Neural progenitor cell (in vitro differentiated cells): Measurements from ENCODE around the gene BCHE. TPM values are rescaled to one million over a fixed set of nuclear protein-coding genes. Genes with fewer than 3 reads are reported as not detected.

Experiments
- DNase-seq: peaks from one replicate; pipeline ENCODE4 v3.0.0-alpha.2; 2016; ENCODE audit warnings: low spot score
- H2AFZ ChIP-seq: fragments of 200-600 bp; sonication (generic); replicated peaks from 2 replicates; pipeline ENCODE4 v1.6.1; 2016; ENCODE audit warnings: antibody characterized with exemption
- H3F3A ChIP-seq: fragments of 200-600 bp; sonication (generic); 2 replicates; pipeline ENCODE4 v1.6.1; 2016; ENCODE audit warnings: antibody characterized with exemption, low read depth
- H3K27ac ChIP-seq: fragments of 200-600 bp; sonication (generic); 2 replicates; pipeline ENCODE4 v1.5.1; 2016; ENCODE audit warnings: mild to moderate bottlenecking
- H3K27me3 ChIP-seq: fragments of 200-600 bp; sonication (generic); 2 replicates; pipeline ENCODE4 v1.6.1; 2016; ENCODE audit warnings: mild to moderate bottlenecking, moderate library complexity
- H3K36me3 ChIP-seq: fragments of 200-600 bp; sonication (generic); 2 replicates; pipeline ENCODE4 v1.5.1; 2016
- H3K4me1 ChIP-seq: fragments of 200-600 bp; sonication (generic); 2 replicates; pipeline ENCODE4 v1.6.1; 2016; ENCODE audit warnings: mixed run types
- H3K4me2 ChIP-seq: fragments of 200-600 bp; sonication (generic); 2 replicates; pipeline ENCODE4 v1.6.1; 2016
- H3K4me3 ChIP-seq: fragments of 200-600 bp; sonication (generic); 2 replicates; pipeline ENCODE4 v1.5.1; 2016
- H3K79me2 ChIP-seq: fragments of 200-600 bp; sonication (generic); 2 replicates; pipeline ENCODE4 v1.6.1; 2016; ENCODE audit warnings: low read depth
- H3K9ac ChIP-seq: fragments of 200-600 bp; sonication (generic); 2 replicates; pipeline ENCODE4 v1.6.1; 2016
- H3K9me3 ChIP-seq: fragments of 200-600 bp; sonication (generic); 2 replicates; pipeline ENCODE4 v1.5.1; 2016; ENCODE audit warnings: low read depth
- H4K20me1 ChIP-seq: fragments of 200-600 bp; sonication (generic); 2 replicates; pipeline ENCODE4 v1.6.1; 2016; ENCODE audit warnings: low read depth
- H3K27ac Mint-ChIP-seq: 3 replicates; pipeline ENCODE4 v1.8.0; 2021; ENCODE audit warnings: mixed read lengths
- H3K27me3 Mint-ChIP-seq: 2 replicates; pipeline ENCODE4 v1.8.0; 2022; ENCODE audit warnings: low read depth, mild to moderate bottlenecking, inconsistent platforms, moderate library complexity, mixed read lengths; ENCODE audit not compliant: insufficient read depth
- H3K36me3 Mint-ChIP-seq: 3 replicates; pipeline ENCODE4 v1.8.0; 2021; ENCODE audit warnings: mixed read lengths
- H3K4me1 Mint-ChIP-seq: 3 replicates; pipeline ENCODE4 v1.8.0; 2021; ENCODE audit warnings: mixed read lengths
- H3K4me3 Mint-ChIP-seq: 3 replicates; pipeline ENCODE4 v1.8.0; 2021; ENCODE audit warnings: mild to moderate bottlenecking, moderate library complexity, mixed read lengths
- H3K9me3 Mint-ChIP-seq: 3 replicates; pipeline ENCODE4 v1.8.0; 2020; ENCODE audit warnings: mixed read lengths
- CTCF ChIP-seq: fragments of 200-600 bp; sonication (generic); IDR thresholded peaks from 2 replicates; pipeline ENCODE4 v1.5.1; 2017; ENCODE audit warnings: antibody characterized with exemption, mild to moderate bottlenecking
- EZH2 ChIP-seq: fragments of 200-600 bp; sonication (generic); IDR thresholded peaks from 2 replicates; pipeline ENCODE4 v1.6.1; 2017; ENCODE audit warnings: antibody characterized with exemption, mild to moderate bottlenecking, moderate library complexity
- EZH2phosphoT487 ChIP-seq: fragments of 200-600 bp; sonication (generic); IDR thresholded peaks from 2 replicates; pipeline ENCODE4 v1.6.1; 2017; ENCODE audit warnings: antibody characterized with exemption
- total RNA-seq: library from RNA; depleted of rRNA; stranded (reverse); fragments of >200 nt; gene quantifications from 2 replicates; pipeline ENCODE4 v1.2.3, GENCODE V29; 2015; ENCODE audit warnings: low replicate concordance

BCHE gene
- total RNA-seq, 1 donor from 2014 or later, result 15.2 TPM

- Histone ChIP-seq H3K4me3 (no peak overlapping the region), H3K4me1 (no peaks in the 10 kb centered on the region), H3F3A (no peaks in the 10 kb centered on the region), H3K27ac (no peak overlapping the region), H4K20me1 (no peaks in the 10 kb centered on the region), H2AFZ (no peak overlapping the region), H3K79me2 (no peaks in the 10 kb centered on the region), H3K27me3 (no peaks in the 10 kb centered on the region), H3K9ac (no peak overlapping the region), H3K9me3 (peaks cover 5% of the 10 kb centered on the region), H3K36me3 (no peaks in the 10 kb centered on the region), H3K4me2 (no peak overlapping the region)
- no peak for DNase-seq
- Mint-ChIP-seq H3K9me3 (peaks cover 4% of the 10 kb centered on the region), H3K27ac (no peak overlapping the region), H3K4me3 (no peak overlapping the region), H3K4me1 (no peaks in the 10 kb centered on the region), H3K36me3 (no peaks in the 10 kb centered on the region), H3K27me3 (peaks cover 3% of the 10 kb centered on the region)
- TF ChIP-seq CTCF (no peak), EZH2phosphoT487 (no peak), EZH2 (no peak)
These were observed 37.7 kb upstream of the BCHE start for GRCh38 chr3:165874663-165875489.

DNA sequence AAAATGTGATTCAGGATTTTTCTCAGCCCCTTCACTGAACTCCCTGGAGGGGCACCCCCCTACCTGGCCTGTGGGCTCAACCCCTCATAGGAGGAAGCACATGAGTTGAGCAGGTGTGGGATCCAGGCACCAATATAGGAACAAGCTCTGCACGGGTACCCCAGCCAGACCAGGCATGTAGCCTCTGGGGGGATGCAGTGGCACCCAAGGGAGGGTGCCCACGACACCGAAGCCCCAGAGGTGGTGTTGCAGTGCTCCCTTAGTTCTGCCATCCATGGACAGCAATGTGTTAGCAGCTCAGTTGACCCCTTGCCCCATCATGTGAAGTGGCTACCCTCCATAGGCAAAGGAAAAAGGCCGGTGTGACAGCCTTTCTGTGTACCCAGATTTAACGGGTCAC lies 30.9 kb upstream of the BCHE start:
- Histone ChIP-seq H3K4me2 (no peak overlapping the region), H3K36me3 (no peaks in the 10 kb centered on the region), H3K9me3 (peaks cover 5% of the 10 kb centered on the region), H3K4me1 (no peaks in the 10 kb centered on the region), H3K79me2 (no peaks in the 10 kb centered on the region), H3K27me3 (no peaks in the 10 kb centered on the region), H4K20me1 (no peaks in the 10 kb centered on the region), H3K4me3 (no peak overlapping the region), H2AFZ (no peak overlapping the region), H3F3A (no peaks in the 10 kb centered on the region), H3K9ac (no peak overlapping the region), H3K27ac (no peak overlapping the region)
- Mint-ChIP-seq H3K4me3 (no peak overlapping the region), H3K9me3 (peaks cover 4% of the 10 kb centered on the region), H3K4me1 (no peaks in the 10 kb centered on the region), H3K27me3 (no peaks in the 10 kb centered on the region), H3K27ac (no peak overlapping the region), H3K36me3 (no peaks in the 10 kb centered on the region)
- TF ChIP-seq EZH2 (no peak), EZH2phosphoT487 (no peak), CTCF (no peak)
- no peak for DNase-seq

GRCh38 chr3:165859061-165859460 lies 21.8 kb upstream of the BCHE start:
- DNase-seq, result no peak
- H3K4me1 ChIP-seq, result no peaks in the 10 kb centered on the region
- no peaks in the 10 kb centered on the region for H3K4me1 Mint-ChIP-seq
- H3K27me3 ChIP-seq, result no peaks in the 10 kb centered on the region
- H3K27ac Mint-ChIP-seq, result no peak overlapping the region
- no peak for TF ChIP-seq EZH2
- TF ChIP-seq EZH2phosphoT487, result no peak
- TF ChIP-seq CTCF, result no peak
- H3K9me3 ChIP-seq, result no peaks in the 10 kb centered on the region
- H3K4me3 ChIP-seq, result no peak overlapping the region
- H3K36me3 Mint-ChIP-seq, result no peaks in the 10 kb centered on the region
- no peaks in the 10 kb centered on the region for H3K9me3 Mint-ChIP-seq
- no peak overlapping the region for H3K27ac ChIP-seq
- H3K4me3 Mint-ChIP-seq, result no peak overlapping the region
- H3K4me2 ChIP-seq, result no peak overlapping the region
- no peaks in the 10 kb centered on the region for H4K20me1 ChIP-seq
- no peaks in the 10 kb centered on the region for H3K27me3 Mint-ChIP-seq
- H3K9ac ChIP-seq, result no peak overlapping the region
- no peaks in the 10 kb centered on the region for H3K79me2 ChIP-seq
- no peak overlapping the region for H2AFZ ChIP-seq
- no peaks in the 10 kb centered on the region for H3F3A ChIP-seq
- H3K36me3 ChIP-seq, result no peaks in the 10 kb centered on the region
